GM18498 (cell line): Measurements from ENCODE around the gene RNF138.
"Not testable (repeated sequence)": the region's sequence is repeated elsewhere in the genome, so short reads cannot be mapped to it uniquely, and the experiment has no call there.

Source experiments
- ATAC-seq: cut with Tn5 transposase; IDR thresholded peaks from one replicate; pipeline ENCODE4 v1.9.1; 2021; ENCODE audit warnings: mild to moderate bottlenecking, moderate library complexity; ENCODE audit not compliant: unreplicated experiment

Gene RNF138

GRCh38 chr18:32167980-32168730, 76.5 kb downstream of the RNF138 start:
- no peak for ATAC-seq

GRCh38 chr18:32173654-32174053, 82.0 kb downstream of the RNF138 start:
- ATAC-seq: no peak

- no peak for ATAC-seq
Measured at GRCh38 chr18:32174719-32175118, 83.0 kb downstream of the RNF138 start.

GRCh38 chr18:32175265-32175664, 83.6 kb downstream of the RNF138 start:
- ATAC-seq: no peak

GRCh38 chr18:32176745-32177144, 85.1 kb downstream of the RNF138 start:
- ATAC-seq: not testable (repeated sequence)

GRCh38 chr18:32177530-32177929, 85.9 kb downstream of the RNF138 start:
- no peak for ATAC-seq
